AG04450 (cell line): ENCODE data around the gene CYP2J2. TPM values are rescaled to one million over a fixed set of nuclear protein-coding genes. Genes with fewer than 3 reads are reported as not detected.
"Not testable (repeated sequence)": the region's sequence is repeated elsewhere in the genome, so short reads cannot be mapped to it uniquely, and the experiment has no call there.

Experiments used
- CTCF ChIA-PET: fragments of 300-600, 350-600 bp; formaldehyde crosslinking; extraction: SDS; loops from one replicate; lab custom pipeline; 2022; ENCODE audit warnings: antibody characterized with exemption, inconsistent platforms; lab: Charles Lee
- POLR2A ChIA-PET: fragments of 350-600 bp; formaldehyde crosslinking; extraction: SDS; loops from one replicate; lab custom pipeline; 2021; ENCODE audit warnings: antibody characterized with exemption, inconsistent platforms; lab: Yijun Ruan, JAX
- DNase-seq: peaks from one replicate; pipeline ENCODE4 v3.0.0-alpha.2; 2011; ENCODE audit warnings: low read depth, low spot score
- H3K27ac ChIP-seq: one replicate; pipeline ENCODE4 v1.5.1; 2012; ENCODE audit warnings: low read depth, low read length, control low read depth
- H3K27me3 ChIP-seq: one replicate; pipeline ENCODE4 v1.6.0; 2012; ENCODE audit warnings: low read length; ENCODE audit not compliant: control insufficient read depth, insufficient read depth
- H3K4me3 ChIP-seq: 2 replicates; pipeline ENCODE4 v1.5.1; 2011; ENCODE audit warnings: mild to moderate bottlenecking, low read depth, low read length, control low read depth
- H3K9me3 ChIP-seq: 2 replicates; pipeline ENCODE4 v1.5.1; 2012; ENCODE audit warnings: low read length; ENCODE audit not compliant: control insufficient read depth, insufficient read depth
- polyA plus RNA-seq: library from polyadenylated mRNA; depleted of rRNA; stranded (reverse); fragments of >200 nt; gene quantifications from 2 replicates; pipeline ENCODE4 v1.2.3, GENCODE V29; 2011
- TF ChIP-seq, protein P1 (sequence below): IDR thresholded peaks from 2 replicates; pipeline ENCODE4 v1.5.1; 2011; ENCODE audit warnings: low read depth, low read length, control low read depth, inconsistent platforms

The CYP2J2 gene
- polyA plus RNA-seq, 1 experiment = 0.10 TPM

- H3K9me3 ChIP-seq = no peaks in the 10 kb centered on the region
- no peaks in the 10 kb centered on the region for H3K27me3 ChIP-seq
- no peak overlapping the region for H3K27ac ChIP-seq
- no peak overlapping the region for H3K4me3 ChIP-seq
- ChIA-PET POLR2A (no interaction called here), CTCF (no interaction called here)
- TF ChIP-seq, protein P1, sequence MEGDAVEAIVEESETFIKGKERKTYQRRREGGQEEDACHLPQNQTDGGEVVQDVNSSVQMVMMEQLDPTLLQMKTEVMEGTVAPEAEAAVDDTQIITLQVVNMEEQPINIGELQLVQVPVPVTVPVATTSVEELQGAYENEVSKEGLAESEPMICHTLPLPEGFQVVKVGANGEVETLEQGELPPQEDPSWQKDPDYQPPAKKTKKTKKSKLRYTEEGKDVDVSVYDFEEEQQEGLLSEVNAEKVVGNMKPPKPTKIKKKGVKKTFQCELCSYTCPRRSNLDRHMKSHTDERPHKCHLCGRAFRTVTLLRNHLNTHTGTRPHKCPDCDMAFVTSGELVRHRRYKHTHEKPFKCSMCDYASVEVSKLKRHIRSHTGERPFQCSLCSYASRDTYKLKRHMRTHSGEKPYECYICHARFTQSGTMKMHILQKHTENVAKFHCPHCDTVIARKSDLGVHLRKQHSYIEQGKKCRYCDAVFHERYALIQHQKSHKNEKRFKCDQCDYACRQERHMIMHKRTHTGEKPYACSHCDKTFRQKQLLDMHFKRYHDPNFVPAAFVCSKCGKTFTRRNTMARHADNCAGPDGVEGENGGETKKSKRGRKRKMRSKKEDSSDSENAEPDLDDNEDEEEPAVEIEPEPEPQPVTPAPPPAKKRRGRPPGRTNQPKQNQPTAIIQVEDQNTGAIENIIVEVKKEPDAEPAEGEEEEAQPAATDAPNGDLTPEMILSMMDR = no peak
- no peak for DNase-seq
These were observed 6.8 kb downstream of the CYP2J2 start for GRCh38 chr1:59919746-59920145.

GRCh38 chr1:59917785-59918180 lies 8.8 kb downstream of the CYP2J2 start:
- DNase-seq = no peak
- no peaks in the 10 kb centered on the region for H3K9me3 ChIP-seq
- ChIA-PET POLR2A (no interaction called here), CTCF (interaction anchor here (0.6 kb wide), 1 partner anchor 52 kb away, joined by 3 read pairs; no protein-coding TSS in a partner anchor)
- no peak overlapping the region for H3K27ac ChIP-seq
- no peaks in the 10 kb centered on the region for H3K27me3 ChIP-seq
- no peak overlapping the region for H3K4me3 ChIP-seq
- TF ChIP-seq, protein P1 = no peak

DNA sequence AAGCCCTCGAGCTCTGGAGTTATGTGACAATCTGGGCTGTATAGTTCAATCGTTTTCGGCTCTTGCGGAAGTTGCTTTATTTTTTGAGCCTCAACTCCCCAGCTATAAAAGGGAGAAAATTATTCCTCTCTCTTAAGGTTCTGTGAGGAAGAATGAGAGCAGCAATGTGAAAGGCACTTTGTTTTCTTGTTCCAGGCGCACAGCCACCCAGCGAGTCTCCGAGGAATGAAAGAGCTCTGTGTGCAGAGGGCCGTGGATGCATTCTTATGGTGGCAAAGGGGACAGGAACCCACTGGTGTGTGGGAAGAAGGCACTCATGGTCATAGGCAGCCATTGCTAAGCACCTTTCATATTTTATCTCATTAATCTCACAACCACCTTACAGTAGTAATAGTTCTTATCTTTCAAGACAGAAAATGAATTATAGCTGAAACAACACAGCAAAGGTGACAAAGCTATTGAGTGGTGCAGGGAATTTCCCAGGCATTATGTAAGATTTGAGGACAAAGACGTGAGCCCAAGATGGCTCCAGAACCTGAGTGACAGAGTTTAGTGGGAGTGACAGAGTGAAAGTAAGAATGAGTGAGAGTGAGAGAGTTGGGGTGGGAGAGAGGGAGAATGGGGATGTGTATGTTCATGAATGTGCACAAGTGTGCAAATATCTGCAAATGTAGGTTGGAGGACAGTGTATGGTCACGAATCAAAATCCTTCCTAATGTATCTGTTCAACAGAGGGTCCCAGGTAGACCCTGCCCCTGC lies 9.4 kb downstream of the CYP2J2 start:
- H3K4me3 ChIP-seq = no peak overlapping the region
- H3K9me3 ChIP-seq = no peaks in the 10 kb centered on the region
- TF ChIP-seq, protein P1 = no peak
- H3K27ac ChIP-seq = no peak overlapping the region
- DNase-seq = no peak
- CTCF ChIA-PET = no interaction called here
- no peaks in the 10 kb centered on the region for H3K27me3 ChIP-seq
- POLR2A ChIA-PET = no interaction called here

DNA sequence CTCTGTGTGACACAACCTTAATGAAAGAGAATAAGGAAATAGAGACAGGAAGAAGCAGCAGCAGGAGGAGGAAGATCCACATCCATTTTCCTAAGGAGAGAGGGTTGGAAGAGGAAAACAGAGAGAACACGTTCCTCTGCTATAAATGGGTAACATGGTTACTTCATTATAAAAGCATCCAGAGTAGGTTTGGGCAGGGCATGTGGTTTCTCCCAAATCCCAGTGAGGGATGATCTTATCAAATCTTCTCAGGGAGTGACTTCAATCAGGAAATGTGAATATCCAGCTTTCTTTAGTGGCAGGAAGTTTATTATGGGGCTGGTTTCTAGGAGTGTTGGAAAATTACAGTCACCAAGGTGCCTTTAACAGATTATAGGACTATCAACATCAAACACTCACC lies 11.1 kb downstream of the CYP2J2 start:
- ChIA-PET CTCF (no interaction called here), POLR2A (no interaction called here)
- TF ChIP-seq, protein P1 = no peak
- no peak overlapping the region for H3K4me3 ChIP-seq
- no peaks in the 10 kb centered on the region for H3K9me3 ChIP-seq
- H3K27me3 ChIP-seq = no peaks in the 10 kb centered on the region
- no peak for DNase-seq
- H3K27ac ChIP-seq = no peak overlapping the region

- CTCF ChIA-PET, H3K9me3 ChIP-seq, H3K27me3 ChIP-seq, H3K4me3 ChIP-seq, POLR2A ChIA-PET, DNase-seq, H3K27ac ChIP-seq: not testable (repeated sequence)
These were observed 11.7 kb downstream of the CYP2J2 start for GRCh38 chr1:59914791-59915286.
